Measurements from ENCODE around the gene PLPP2. TPM values are rescaled to one million over a fixed set of nuclear protein-coding genes. Genes with fewer than 3 reads are reported as not detected.

Gene PLPP2
- total and polyA plus RNA-seq, 2 donors from 2014 or later = 5.8 to 28.7 TPM

- H3K9ac ChIP-seq (ENCODE audit: low read length in 3 of 3) = no peak overlapping the region
- H3K27me3 ChIP-seq (ENCODE audit: control insufficient read depth, insufficient read depth, low read length) = no peaks in the 10 kb centered on the region
- no peaks in the 10 kb centered on the region for H3K4me1 ChIP-seq (ENCODE audit: control insufficient read depth in 2 of 3, insufficient read depth in 2 of 3, low read depth in 1 of 3, low read length in 3 of 3)
- TF ChIP-seq CTCF (IDR thresholded peaks at IDR 0.05; ENCODE audit: borderline replicate concordance, extremely low read depth, insufficient read depth) = no peak
- no peak overlapping the region for H3K27ac ChIP-seq (ENCODE audit: low read depth in 2 of 2, low read length in 2 of 2)
- H3K9me3 ChIP-seq (ENCODE audit: control insufficient read depth in 2 of 3, insufficient read depth in 1 of 3, low read length in 3 of 3) = peaks cover 0 to 4% (median 1%) of the 10 kb centered on the region in 3 donors
- intact Hi-C loops (cut with DNase I) = no loop called here
- FAIRE-seq (no peak), DNase-seq (no peak)
- no peak overlapping the region for H3K4me3 ChIP-seq (ENCODE audit: low read length in 3 of 3)
- H3K36me3 ChIP-seq (ENCODE audit: control insufficient read depth in 2 of 3, insufficient read depth in 3 of 3, low read length in 3 of 3) = peaks cover 6 to 10% (median 6%) of the 10 kb centered on the region in 3 donors
Measured at GRCh38 chr19:317710-318508, 26.7 kb upstream of the PLPP2 start.

DNA sequence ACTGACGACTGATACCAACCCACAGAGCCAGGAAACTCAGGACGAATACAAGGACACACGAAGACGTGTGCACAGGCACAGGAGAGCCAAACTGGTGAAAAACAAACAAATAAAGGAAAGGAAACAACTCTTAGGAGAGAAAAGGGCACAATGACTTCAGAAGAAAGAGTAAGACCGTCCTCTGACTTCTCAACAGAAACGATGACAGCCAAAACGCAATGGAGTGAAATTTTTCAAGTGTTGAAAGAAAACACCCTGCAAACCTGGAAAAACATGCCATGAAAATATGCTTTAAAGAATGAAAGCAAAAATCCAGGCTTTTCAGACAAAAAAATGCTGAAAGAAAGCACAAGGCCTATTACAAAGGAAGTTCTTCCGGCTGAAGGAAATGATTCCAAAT lies 24.6 kb upstream of the PLPP2 start:
- H3K9ac ChIP-seq (ENCODE audit: low read length in 3 of 3) = no peak overlapping the region
- FAIRE-seq (no peak), DNase-seq (no peak)
- H3K27ac ChIP-seq (ENCODE audit: low read depth in 2 of 2, low read length in 2 of 2) = no peak overlapping the region
- intact Hi-C loops (cut with DNase I) = no loop called here
- H3K4me1 ChIP-seq (ENCODE audit: control insufficient read depth in 2 of 3, insufficient read depth in 2 of 3, low read depth in 1 of 3, low read length in 3 of 3) = no peaks in the 10 kb centered on the region
- H3K27me3 ChIP-seq (ENCODE audit: control insufficient read depth, insufficient read depth, low read length) = no peaks in the 10 kb centered on the region
- peaks cover under 1 to 7% (median 6%) of the 10 kb centered on the region in 3 donors for H3K36me3 ChIP-seq (ENCODE audit: control insufficient read depth in 2 of 3, insufficient read depth in 3 of 3, low read length in 3 of 3)
- no peak overlapping the region for H3K4me3 ChIP-seq (ENCODE audit: low read length in 3 of 3)
- no peak for TF ChIP-seq CTCF (IDR thresholded peaks at IDR 0.05; ENCODE audit: borderline replicate concordance, extremely low read depth, insufficient read depth)
- peaks cover 0 to 2% (median 0%) of the 10 kb centered on the region in 3 donors for H3K9me3 ChIP-seq (ENCODE audit: control insufficient read depth in 2 of 3, insufficient read depth in 1 of 3, low read length in 3 of 3)

DNA sequence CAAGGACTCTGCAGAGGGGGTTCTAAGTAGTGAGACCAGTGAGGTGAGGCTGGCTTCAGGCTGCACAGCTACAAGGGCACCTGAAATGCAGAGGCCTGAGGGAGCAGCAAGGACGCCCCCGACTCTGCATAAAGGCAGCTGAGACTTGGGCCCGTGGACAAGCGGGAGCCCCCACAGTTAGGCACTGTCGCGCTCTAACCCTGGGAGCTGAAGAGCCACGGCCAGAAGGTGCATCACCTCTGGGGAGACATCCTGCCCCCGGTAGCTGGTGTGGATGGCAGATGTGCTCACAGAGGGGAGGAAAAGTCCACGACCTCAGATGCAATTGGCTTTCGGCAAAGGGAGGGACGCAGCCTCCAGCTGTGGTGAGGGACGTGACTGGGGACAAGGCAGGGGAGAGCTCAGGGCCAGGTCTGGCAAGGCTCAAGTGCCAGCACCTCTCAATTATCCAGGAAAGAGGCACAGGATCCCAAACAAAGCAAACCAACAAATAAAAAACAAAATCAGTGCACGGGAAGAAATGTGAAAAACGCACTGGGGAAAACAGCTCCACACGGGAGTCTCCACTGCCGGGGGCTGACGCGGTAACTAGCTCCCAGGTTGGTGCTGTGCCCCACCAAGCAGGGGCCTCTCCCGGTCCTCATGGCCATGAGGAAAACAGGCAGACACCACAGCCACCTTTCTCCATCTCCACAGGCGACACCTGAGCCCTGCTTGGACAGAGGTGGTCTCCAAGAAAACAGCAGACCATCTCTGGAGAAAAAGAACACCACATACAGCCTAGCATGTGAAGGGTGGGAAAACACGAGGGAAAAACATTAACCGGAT lies 23.0 kb upstream of the PLPP2 start:
- Histone ChIP-seq H3K36me3 (ENCODE audit: control insufficient read depth in 2 of 3, insufficient read depth in 3 of 3, low read length in 3 of 3) (peaks cover 0 to 5% (median 5%) of the 10 kb centered on the region in 3 donors), H3K4me3 (ENCODE audit: low read length in 3 of 3) (no peak overlapping the region), H3K27ac (ENCODE audit: low read depth in 2 of 2, low read length in 2 of 2) (no peak overlapping the region), H3K4me1 (ENCODE audit: control insufficient read depth in 2 of 3, insufficient read depth in 2 of 3, low read depth in 1 of 3, low read length in 3 of 3) (no peaks in the 10 kb centered on the region), H3K9me3 (ENCODE audit: control insufficient read depth in 2 of 3, insufficient read depth in 1 of 3, low read length in 3 of 3) (no peaks in the 10 kb centered on the region), H3K27me3 (ENCODE audit: control insufficient read depth, insufficient read depth, low read length) (no peaks in the 10 kb centered on the region), H3K9ac (ENCODE audit: low read length in 3 of 3) (no peak overlapping the region)
- DNase-seq = peak in 1 of 5 donors; percentile 59
- no peak for FAIRE-seq
- intact Hi-C loops (cut with DNase I) = no loop called here
- no peak for TF ChIP-seq CTCF (IDR thresholded peaks at IDR 0.05; ENCODE audit: borderline replicate concordance, extremely low read depth, insufficient read depth)
